B cell (primary cell): ENCODE results near the gene MXRA8. TPM values are rescaled to one million over a fixed set of nuclear protein-coding genes. Genes with fewer than 3 reads are reported as not detected.

ENCODE experiments used
- ATAC-seq: fragments of 200-7000 bp; cut with Tn5 transposase; one replicate; pipeline ENCODE4 v1.10.0; 2021; ENCODE audit warnings: low read depth, mild to moderate bottlenecking, moderate number of reproducible peaks, moderate library complexity
- CTCF ChIA-PET: fragments of 350-600 bp; sonication (Branson Sonifier 250); formaldehyde crosslinking; loops from one replicate; lab custom pipeline; 2021; ENCODE audit warnings: antibody characterized with exemption, inconsistent platforms; lab: Charles Lee
- POLR2A ChIA-PET: fragments of 350-600 bp; sonication (Branson Sonifier 250); formaldehyde crosslinking; loops from one replicate; lab custom pipeline; 2021; ENCODE audit warnings: antibody characterized with exemption; lab: Charles Lee
- DNase-seq: peaks from one replicate; pipeline ENCODE4 v3.0.0; 2013
- H2AFZ ChIP-seq: 2 replicates; pipeline ENCODE4 v1.6.1; 2012; ENCODE audit warnings: mild to moderate bottlenecking, low read depth, low read length; ENCODE audit not compliant: insufficient read depth, poor library complexity, severe bottlenecking
- H3K27ac ChIP-seq, 2 donors: 1 replicate in 1 of 2; 2 replicates in 1 of 2; pipeline ENCODE4 v1.5.1; 2012 to 2013; ENCODE audit warnings: low read length in 2 of 2, mild to moderate bottlenecking in 2 of 2, moderate library complexity in 1 of 2
- H3K27me3 ChIP-seq, 4 experiments: fragments of 200-600 bp in 1 of 4; sonication (generic) in 1 of 4; replicated peaks in 1 of 4; 1 replicate in 2 of 4; 2 replicates in 2 of 4; pipeline versions ENCODE4 v1.6.1 to v1.7.0; 2013 to 2016; ENCODE audit warnings: low read length in 3 of 4, mild to moderate bottlenecking in 2 of 4, mixed read lengths in 1 of 4, moderate library complexity in 1 of 4; ENCODE audit not compliant: insufficient read depth in 4 of 4, control insufficient read depth in 3 of 4; ENCODE audit errors: control extremely low read depth in 1 of 4
- H3K36me3 ChIP-seq, 2 experiments: replicated peaks in 1 of 2; 1 replicate in 1 of 2; 2 replicates in 1 of 2; pipeline versions ENCODE4 v1.6.1 to v1.7.1; 2013; ENCODE audit warnings: low read length in 1 of 2; ENCODE audit not compliant: insufficient read depth in 2 of 2, control insufficient read depth in 1 of 2; ENCODE audit errors: control extremely low read depth in 1 of 2, extremely low read depth in 1 of 2
- H3K4me1 ChIP-seq, 2 donors: fragments of 200-600 bp in 1 of 2; sonication (generic) in 1 of 2; 1 replicate in 1 of 2; 2 replicates in 1 of 2; pipeline versions ENCODE4 v1.5.1 to v1.6.1; 2013 to 2017; ENCODE audit warnings: low read length in 2 of 2; ENCODE audit not compliant: control insufficient read depth in 2 of 2, insufficient read depth in 2 of 2
- H3K4me2 ChIP-seq: replicated peaks from 2 replicates; pipeline ENCODE3; 2012; ENCODE audit warnings: mild to moderate bottlenecking, low read depth, low read length; ENCODE audit not compliant: poor library complexity, severe bottlenecking
- H3K4me3 ChIP-seq, 5 experiments: fragments of 200-600 bp in 1 of 5; sonication (generic) in 1 of 5; 1 replicate in 3 of 5; 2 replicates in 2 of 5; pipeline versions ENCODE4 v1.5.1 to v1.7.0; 2011 to 2016; ENCODE audit warnings: low read length in 4 of 5, mild to moderate bottlenecking in 4 of 5, low read depth in 2 of 5, control low read depth in 1 of 5, moderate library complexity in 1 of 5; ENCODE audit not compliant: insufficient read depth in 1 of 5; ENCODE audit errors: control extremely low read depth in 1 of 5, extremely low read depth in 1 of 5
- H3K79me2 ChIP-seq: fragments of 200-600 bp; sonication (generic); one replicate; pipeline ENCODE4 v1.6.0; 2016; ENCODE audit warnings: low read length; ENCODE audit not compliant: control insufficient read depth, insufficient read depth
- H3K9ac ChIP-seq: fragments of 200-600 bp; sonication (generic); 2 replicates; pipeline ENCODE4 v1.6.1; 2017; ENCODE audit warnings: mild to moderate bottlenecking, low read length, moderate library complexity
- H3K9me3 ChIP-seq, 3 donors: one replicate each; pipeline versions ENCODE4 v1.6.1 to v1.7.1; 2013; ENCODE audit warnings: low read length in 2 of 3; ENCODE audit not compliant: control insufficient read depth in 2 of 3, insufficient read depth in 1 of 3; ENCODE audit errors: control extremely low read depth in 1 of 3
- H4K20me1 ChIP-seq: 2 replicates; pipeline ENCODE4 v1.6.0; 2012; ENCODE audit warnings: mild to moderate bottlenecking, low read length; ENCODE audit not compliant: insufficient read depth, control insufficient read depth, poor library complexity, severe bottlenecking
- H3K27ac Mint-ChIP-seq: one replicate; pipeline ENCODE4 v1.8.0; 2021; ENCODE audit warnings: mixed read lengths
- H3K27me3 Mint-ChIP-seq: one replicate; pipeline ENCODE4 v1.8.0; 2021; ENCODE audit warnings: mixed read lengths
- H3K4me1 Mint-ChIP-seq: one replicate; pipeline ENCODE4 v1.8.0; 2021; ENCODE audit warnings: mixed read lengths
- H3K4me3 Mint-ChIP-seq: one replicate; pipeline ENCODE4 v1.8.0; 2021; ENCODE audit warnings: mixed read lengths
- H3K9me3 Mint-ChIP-seq: one replicate; pipeline ENCODE4 v1.8.0; 2022; ENCODE audit warnings: mixed read lengths; ENCODE audit not compliant: insufficient read depth
- EZH2 ChIP-seq: IDR thresholded peaks from 2 replicates; pipeline ENCODE4 v1.6.1; 2012; ENCODE audit warnings: borderline replicate concordance, low read depth, mild to moderate bottlenecking, moderate library complexity, low read length; ENCODE audit not compliant: insufficient read depth, poor library complexity, severe bottlenecking
- WGBS: methylation state at CpG from one replicate; pipeline ENCODE4 v1.1.5; 2013; ENCODE audit warnings: missing lambda C conversion rate; ENCODE audit not compliant: insufficient coverage; 5-methylcytosine and 5-hydroxymethylcytosine counted together
- intact Hi-C: fragments of 100-400 bp; cut with micrococcal nuclease; formaldehyde crosslinking; loops from one replicate; pipeline ENCODE4 v1.10.0; 2022
- polyA plus RNA-seq: library from polyadenylated mRNA; depleted of rRNA; stranded (reverse); fragments of >200 nt; gene quantifications from 2 replicates; pipeline ENCODE4 v1.2.3, GENCODE V29; 2012
- total RNA-seq, 2 donors: library from RNA; stranded (reverse); fragments of 120-200 nt in 1 of 2; gene quantifications; 1 replicate in 1 of 2; 2 replicates in 1 of 2; pipeline versions ENCODE4 v1.2.3 to v1.2.4, GENCODE V29; 2013 to 2022
- TF ChIP-seq, protein P1 (sequence below): fragments of 200-600 bp; IDR thresholded peaks from one replicate; pipeline ENCODE4 v1.8.0; 2022; ENCODE audit warnings: antibody characterized with exemption, mild to moderate bottlenecking

Gene MXRA8
- total and polyA plus RNA-seq, 2 donors (not counting 1 experiment from before 2014, with no cell fraction given): 0.10 TPM; not detected in 1

- peaks cover 17% of the 10 kb centered on the region for H3K4me1 Mint-ChIP-seq
- Histone ChIP-seq H3K9me3 (peaks cover 0 to 11% (median 0%) of the 10 kb centered on the region in 3 donors), H3K9ac (no peak overlapping the region), H3K4me3 (no peak overlapping the region), H2AFZ (no peak overlapping the region), H3K4me2 (peak overlapping the region; percentile 55), H3K27me3 (peaks cover 0 to 54% (median 16%) of the 10 kb centered on the region in 4 experiments), H3K4me1 (peaks cover 33 to 35% of the 10 kb centered on the region in 2 donors), H3K36me3 (no peaks in the 10 kb centered on the region), H3K79me2 (peaks cover under 1% of the 10 kb centered on the region), H3K27ac (no peak overlapping the region), H4K20me1 (peaks cover 6% of the 10 kb centered on the region)
- ChIA-PET CTCF (interaction anchor here (2.4 kb wide), 1 partner anchor 18 kb away, joined by 8 read pairs; no protein-coding TSS in a partner anchor), POLR2A (interaction anchor here (0.7 kb wide), 1 partner anchor 869 kb away, joined by 6 read pairs; no protein-coding TSS in a partner anchor)
- H3K27me3 Mint-ChIP-seq: peaks cover 20% of the 10 kb centered on the region
- no peak for TF ChIP-seq EZH2
- TF ChIP-seq, protein P1, sequence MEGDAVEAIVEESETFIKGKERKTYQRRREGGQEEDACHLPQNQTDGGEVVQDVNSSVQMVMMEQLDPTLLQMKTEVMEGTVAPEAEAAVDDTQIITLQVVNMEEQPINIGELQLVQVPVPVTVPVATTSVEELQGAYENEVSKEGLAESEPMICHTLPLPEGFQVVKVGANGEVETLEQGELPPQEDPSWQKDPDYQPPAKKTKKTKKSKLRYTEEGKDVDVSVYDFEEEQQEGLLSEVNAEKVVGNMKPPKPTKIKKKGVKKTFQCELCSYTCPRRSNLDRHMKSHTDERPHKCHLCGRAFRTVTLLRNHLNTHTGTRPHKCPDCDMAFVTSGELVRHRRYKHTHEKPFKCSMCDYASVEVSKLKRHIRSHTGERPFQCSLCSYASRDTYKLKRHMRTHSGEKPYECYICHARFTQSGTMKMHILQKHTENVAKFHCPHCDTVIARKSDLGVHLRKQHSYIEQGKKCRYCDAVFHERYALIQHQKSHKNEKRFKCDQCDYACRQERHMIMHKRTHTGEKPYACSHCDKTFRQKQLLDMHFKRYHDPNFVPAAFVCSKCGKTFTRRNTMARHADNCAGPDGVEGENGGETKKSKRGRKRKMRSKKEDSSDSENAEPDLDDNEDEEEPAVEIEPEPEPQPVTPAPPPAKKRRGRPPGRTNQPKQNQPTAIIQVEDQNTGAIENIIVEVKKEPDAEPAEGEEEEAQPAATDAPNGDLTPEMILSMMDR: no peak
- no peaks in the 10 kb centered on the region for H3K9me3 Mint-ChIP-seq
- DNase-seq: peak; percentile 48
- intact Hi-C loops: no loop called here
- H3K4me3 Mint-ChIP-seq: peak overlapping the region; percentile 79
- no peak for ATAC-seq
- WGBS: 22% methylated on average over 24 of the region's 28 CpGs
- no peak overlapping the region for H3K27ac Mint-ChIP-seq
These were observed 4.8 kb downstream of the MXRA8 start for GRCh38 chr1:1353389-1354151.
